ENCODE data around the gene SEC22C.

DNA sequence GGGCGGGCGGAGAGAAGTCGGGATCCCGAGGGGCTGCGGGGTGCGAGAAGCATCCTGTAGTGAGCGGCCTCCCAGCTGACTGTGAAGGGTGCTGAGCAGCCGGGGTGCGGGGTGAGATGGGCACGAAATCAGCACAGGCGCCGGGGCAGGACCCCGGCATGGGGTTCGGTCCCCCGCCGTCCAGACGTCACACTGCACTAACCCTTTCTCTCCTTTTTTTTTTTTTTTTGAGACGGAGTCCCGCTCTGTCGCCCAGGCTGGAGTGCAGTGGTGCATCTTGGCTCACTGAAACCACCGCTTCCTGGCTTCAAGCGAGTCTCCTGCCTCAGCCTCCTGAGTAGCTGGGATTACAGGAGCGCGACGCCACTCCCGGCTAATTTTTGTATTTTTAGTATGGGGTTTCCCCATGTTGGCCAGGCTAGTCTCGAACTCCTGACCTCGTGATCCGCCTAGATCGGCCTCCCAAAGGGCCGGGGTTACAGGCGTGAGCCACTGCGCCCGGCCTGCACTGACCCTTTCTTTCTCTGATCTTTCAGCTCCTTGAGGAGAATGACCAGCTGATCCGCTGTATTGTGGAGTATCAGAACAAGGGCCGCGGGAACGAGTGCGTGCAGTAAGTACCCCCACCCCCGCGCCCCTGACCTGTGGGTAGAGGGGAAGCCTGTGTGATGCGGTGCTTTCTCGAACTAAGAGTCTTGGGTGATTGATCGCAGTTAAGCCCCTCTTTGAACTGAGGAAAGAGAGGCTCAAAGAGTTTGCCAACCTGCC, 9.4 kb upstream of the SEC22C start:
- TF ChIP-seq, protein P1, sequence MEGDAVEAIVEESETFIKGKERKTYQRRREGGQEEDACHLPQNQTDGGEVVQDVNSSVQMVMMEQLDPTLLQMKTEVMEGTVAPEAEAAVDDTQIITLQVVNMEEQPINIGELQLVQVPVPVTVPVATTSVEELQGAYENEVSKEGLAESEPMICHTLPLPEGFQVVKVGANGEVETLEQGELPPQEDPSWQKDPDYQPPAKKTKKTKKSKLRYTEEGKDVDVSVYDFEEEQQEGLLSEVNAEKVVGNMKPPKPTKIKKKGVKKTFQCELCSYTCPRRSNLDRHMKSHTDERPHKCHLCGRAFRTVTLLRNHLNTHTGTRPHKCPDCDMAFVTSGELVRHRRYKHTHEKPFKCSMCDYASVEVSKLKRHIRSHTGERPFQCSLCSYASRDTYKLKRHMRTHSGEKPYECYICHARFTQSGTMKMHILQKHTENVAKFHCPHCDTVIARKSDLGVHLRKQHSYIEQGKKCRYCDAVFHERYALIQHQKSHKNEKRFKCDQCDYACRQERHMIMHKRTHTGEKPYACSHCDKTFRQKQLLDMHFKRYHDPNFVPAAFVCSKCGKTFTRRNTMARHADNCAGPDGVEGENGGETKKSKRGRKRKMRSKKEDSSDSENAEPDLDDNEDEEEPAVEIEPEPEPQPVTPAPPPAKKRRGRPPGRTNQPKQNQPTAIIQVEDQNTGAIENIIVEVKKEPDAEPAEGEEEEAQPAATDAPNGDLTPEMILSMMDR (IDR thresholded peaks at IDR 0.05), result no peak
- TF ChIP-seq POLR2A (IDR thresholded peaks at IDR 0.05), result no peak
